Measurements from ENCODE around the gene PHLPP1.

Gene PHLPP1

DNA sequence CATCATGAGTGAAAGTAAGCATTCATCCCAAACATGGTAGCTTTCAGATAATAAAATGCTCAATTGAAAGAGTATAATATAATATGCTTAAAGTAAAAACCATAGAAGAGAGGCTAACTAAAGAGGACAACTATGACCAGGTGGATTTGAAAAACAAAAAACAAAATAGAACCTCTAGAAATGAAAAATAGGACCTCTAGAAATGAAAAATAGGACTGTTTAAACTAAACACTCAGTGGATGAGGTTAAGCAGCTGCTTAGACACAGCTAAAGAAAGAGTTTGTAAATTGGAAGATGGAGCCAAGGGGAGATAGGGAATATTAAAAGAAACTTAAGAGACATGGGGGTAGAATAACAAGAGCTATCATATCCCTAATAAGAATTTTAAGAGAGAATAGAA is 302.6 kb downstream of the PHLPP1 start:
- TF ChIP-seq, protein P1, sequence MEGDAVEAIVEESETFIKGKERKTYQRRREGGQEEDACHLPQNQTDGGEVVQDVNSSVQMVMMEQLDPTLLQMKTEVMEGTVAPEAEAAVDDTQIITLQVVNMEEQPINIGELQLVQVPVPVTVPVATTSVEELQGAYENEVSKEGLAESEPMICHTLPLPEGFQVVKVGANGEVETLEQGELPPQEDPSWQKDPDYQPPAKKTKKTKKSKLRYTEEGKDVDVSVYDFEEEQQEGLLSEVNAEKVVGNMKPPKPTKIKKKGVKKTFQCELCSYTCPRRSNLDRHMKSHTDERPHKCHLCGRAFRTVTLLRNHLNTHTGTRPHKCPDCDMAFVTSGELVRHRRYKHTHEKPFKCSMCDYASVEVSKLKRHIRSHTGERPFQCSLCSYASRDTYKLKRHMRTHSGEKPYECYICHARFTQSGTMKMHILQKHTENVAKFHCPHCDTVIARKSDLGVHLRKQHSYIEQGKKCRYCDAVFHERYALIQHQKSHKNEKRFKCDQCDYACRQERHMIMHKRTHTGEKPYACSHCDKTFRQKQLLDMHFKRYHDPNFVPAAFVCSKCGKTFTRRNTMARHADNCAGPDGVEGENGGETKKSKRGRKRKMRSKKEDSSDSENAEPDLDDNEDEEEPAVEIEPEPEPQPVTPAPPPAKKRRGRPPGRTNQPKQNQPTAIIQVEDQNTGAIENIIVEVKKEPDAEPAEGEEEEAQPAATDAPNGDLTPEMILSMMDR (IDR thresholded peaks at IDR 0.05; ENCODE audit: low read depth, low read length): no peak
- no peak overlapping the region for H3K4me3 ChIP-seq (ENCODE audit: low read depth, low read length)

DNA sequence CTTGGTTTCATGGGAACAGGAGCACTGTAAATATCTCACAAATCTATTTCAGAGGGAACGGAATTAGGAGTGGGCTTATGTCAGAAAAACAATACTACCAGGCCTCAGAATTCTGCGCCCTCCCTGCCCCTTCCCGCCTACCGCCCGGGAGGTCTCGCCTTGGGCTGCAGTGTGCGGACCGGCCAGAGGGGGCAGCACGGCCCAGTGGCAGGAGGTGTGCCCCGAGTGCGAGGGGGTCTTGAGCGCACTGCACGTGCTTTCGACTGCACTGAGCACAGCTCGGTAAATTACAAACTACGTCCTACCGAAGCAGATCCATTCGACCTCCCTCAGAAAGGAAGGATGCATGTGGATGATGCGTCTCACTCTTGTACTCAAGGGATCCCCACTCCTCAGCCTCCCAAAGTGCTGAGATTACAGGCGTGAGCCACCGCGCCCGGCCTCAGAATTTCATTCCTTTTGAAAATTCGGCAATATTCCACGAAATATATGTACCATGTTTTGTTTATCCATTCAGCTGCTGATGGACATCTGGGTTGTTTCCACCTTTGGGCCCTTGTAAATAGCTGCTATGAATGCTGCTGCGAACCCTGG is 307.2 kb downstream of the PHLPP1 start:
- TF ChIP-seq, protein P1 (IDR thresholded peaks at IDR 0.05; ENCODE audit: low read depth, low read length): peak; percentile 51
- no peak overlapping the region for H3K4me3 ChIP-seq (ENCODE audit: low read depth, low read length)

DNA sequence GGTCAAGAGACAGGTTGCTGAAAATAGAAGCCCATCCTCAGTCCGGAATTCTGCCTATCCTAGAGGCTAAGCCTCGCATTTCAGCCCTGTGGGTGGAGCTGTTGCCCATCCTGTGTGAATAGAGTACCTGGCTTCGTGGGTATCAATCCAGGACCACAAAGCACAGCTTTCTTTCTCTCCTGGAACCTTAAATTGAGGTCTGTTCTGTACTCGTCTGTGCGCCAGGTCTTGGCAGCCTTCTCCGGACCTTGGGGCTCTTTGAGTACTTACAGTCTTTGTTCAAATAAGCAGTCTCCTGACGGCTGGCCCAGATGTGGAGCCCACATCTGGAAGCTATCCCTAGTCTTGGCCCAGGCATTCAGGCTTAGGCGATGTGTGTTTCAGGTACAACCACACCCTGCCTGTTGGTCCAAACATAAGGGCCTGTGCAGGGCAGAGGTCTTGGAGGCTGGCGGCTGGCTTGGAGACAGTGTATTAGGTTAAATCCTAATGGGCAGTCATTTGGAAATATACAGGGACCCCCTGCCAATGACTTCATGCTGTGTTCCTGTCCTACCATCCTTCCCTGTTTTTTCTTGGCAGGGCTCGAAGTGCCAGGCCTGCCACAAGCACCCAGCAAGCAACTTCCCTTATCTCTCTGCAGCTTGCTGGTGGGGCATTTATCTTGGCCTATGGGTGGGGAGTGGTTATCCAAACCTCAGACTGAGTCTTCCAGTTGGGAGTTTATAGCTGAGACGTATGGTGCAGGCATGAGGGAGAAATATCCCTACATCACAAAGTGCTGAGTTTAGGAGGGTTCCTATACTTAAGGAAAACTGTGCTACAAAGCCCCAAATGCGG is 310.1 kb downstream of the PHLPP1 start:
- no peak overlapping the region for H3K4me3 ChIP-seq (ENCODE audit: low read depth, low read length)
- TF ChIP-seq, protein P1 (IDR thresholded peaks at IDR 0.05; ENCODE audit: low read depth, low read length): no peak

DNA sequence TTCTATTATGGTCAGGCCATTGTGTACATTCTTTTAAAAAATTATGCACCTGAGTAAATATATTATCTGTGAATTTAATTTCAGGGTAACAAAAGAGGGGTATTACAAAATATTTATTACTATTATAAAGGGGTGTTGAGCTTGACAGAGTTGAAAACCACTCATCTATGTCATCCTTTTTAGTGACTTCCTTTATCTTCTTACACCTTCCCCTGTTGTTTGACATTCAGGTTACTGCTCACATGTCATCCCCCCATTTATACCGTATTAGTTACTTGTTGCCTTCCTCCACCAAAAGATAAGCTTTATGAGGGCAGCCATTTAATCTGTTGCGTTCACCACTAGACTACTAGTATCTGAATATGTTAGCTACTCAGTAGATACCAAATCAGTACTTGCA is 313.0 kb downstream of the PHLPP1 start:
- no peak overlapping the region for H3K4me3 ChIP-seq (ENCODE audit: low read depth, low read length)
- TF ChIP-seq, protein P1 (IDR thresholded peaks at IDR 0.05; ENCODE audit: low read depth, low read length): no peak

All from WI38 (cell line).